ENCODE data around the gene C10orf105.

The C10orf105 gene

DNA sequence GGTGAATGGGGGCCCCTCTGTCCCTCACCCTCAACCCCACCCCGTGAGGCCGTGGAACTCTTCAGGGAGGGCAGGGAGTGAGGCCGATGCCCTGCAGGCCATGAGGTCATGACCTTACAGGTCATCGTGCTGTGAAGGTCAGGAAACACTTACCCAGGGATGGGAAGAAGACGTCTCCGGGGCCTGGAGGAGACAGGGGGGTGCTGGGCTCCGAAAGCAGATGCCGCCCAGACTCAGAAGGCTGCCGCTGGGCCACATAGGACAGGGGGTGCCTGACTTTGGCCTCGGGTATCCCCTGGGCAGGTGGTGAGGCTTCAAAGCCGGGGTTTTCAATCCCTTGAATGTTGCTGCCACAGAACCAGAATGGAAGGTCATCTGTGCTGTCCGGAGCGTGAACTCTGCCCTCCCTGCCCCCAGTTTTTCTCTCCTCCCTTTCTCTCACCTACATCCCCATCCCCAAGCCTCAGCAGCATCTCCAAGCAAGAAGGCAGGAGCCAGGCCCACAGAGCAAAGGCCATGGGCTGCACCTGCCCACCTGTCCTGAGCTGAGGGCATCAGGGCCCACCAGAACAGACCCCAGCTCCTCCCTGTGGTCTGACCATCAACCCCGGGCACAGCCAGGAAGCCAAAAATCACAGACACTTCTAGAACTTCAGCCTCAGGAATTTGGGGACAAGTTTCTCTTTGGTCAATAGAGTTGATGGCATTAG, 32.1 kb upstream of the C10orf105 start:
- no peak for DNase-seq (ENCODE audit: low read depth)

DNA sequence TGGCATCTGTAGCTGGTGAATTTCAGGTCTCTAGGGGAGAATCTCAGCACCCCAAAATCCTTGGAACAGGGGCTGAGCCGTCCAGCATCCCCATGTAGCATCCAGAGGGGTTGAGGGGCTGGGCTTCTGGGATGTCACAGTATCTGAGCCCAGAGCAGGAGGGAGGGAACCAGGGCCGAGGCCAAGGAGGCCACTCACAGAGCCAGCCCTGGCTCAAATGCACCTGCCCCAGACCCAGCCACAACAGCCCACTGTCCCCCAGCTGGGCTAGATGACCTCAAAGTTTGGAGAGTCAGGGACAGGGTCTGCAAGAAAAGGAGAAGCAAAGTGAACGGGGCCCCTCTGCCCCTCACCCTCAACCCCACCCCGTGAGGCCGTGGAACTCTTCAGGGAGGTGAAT, 31.4 kb upstream of the C10orf105 start:
- no peak for DNase-seq (ENCODE audit: low read depth)

DNA sequence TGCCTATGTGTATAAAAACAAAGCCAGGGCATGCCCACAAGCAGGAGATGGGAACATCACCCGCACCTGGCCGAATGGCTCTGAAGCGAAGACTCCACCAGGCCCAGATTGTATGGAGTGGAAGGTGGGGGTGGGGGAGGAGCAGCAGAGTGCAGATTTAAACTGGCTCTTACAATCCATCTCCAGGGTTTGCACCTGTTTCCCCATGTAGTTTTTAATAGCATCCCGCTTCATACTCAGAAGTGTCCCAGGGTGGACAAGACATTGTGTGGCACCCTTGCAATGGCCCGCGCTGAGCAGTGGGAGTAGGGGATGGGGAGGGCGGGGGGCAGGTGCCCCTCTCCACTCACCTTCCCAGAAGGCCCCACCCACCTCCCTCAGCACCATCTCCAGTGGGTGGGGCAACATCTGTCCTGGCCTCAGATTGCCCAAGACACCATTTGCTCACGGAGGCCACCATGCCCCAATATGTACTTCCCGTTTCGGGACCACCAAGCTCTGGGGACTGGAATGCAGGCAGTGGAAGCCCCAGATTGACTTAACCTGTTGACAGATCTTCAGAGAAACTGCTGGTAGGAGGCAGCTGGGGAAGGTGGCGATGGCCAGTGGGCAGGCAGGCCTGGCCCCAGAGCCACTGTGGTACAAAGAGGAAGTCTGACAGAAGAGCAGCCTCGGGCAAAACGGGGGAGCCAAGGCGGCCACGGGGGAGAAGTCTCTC, 30.7 kb upstream of the C10orf105 start:
- DNase-seq (ENCODE audit: low read depth), result no peak

DNA sequence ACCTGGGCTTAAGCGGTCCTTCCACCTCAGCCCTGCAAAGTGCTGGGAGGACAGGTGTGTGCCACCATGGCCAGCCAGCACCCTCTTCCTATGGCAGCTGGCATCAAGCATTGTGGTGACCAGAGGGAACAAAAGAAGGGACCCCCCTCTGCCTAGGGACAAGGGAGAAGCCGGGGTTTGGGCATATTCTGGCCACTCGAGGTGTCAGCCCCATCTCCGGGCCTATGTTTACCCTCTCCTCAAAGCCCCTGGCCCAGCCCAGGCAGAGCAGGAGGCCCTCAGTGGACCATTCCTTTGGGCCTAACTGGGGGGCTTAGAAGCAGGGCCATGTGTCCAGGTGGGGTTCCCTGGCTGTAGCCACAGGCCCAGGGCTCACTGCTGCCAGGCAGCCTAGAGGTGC, 29.8 kb upstream of the C10orf105 start:
- DNase-seq (ENCODE audit: low read depth), result no peak

DNA sequence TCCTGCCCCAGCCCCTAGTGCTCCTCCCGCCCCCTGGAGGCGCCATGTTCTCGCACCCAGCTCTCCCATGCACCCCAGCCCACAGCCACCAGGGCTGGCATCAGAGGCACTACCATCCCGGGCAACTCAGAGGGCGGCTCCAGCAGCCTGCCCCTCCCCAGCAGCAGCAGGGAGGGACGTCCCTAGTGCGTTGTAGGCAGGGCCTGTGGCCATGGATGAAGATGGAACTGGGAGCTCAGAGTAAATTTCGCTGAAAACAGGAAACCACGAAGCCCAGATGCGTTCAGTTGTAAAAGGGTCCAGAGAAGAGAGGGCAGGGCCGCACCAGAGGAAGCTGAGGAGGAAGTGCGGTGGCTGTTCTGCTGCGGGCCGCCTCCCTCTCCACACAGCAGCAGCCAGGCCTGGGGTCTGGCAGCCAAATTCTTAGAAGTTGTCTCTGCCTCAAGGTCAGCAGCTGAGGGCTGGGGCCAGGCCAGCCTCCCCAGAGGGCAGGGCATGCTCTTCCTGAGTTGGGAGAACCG, 29.2 kb upstream of the C10orf105 start:
- DNase-seq (ENCODE audit: low read depth), result no peak

DNA sequence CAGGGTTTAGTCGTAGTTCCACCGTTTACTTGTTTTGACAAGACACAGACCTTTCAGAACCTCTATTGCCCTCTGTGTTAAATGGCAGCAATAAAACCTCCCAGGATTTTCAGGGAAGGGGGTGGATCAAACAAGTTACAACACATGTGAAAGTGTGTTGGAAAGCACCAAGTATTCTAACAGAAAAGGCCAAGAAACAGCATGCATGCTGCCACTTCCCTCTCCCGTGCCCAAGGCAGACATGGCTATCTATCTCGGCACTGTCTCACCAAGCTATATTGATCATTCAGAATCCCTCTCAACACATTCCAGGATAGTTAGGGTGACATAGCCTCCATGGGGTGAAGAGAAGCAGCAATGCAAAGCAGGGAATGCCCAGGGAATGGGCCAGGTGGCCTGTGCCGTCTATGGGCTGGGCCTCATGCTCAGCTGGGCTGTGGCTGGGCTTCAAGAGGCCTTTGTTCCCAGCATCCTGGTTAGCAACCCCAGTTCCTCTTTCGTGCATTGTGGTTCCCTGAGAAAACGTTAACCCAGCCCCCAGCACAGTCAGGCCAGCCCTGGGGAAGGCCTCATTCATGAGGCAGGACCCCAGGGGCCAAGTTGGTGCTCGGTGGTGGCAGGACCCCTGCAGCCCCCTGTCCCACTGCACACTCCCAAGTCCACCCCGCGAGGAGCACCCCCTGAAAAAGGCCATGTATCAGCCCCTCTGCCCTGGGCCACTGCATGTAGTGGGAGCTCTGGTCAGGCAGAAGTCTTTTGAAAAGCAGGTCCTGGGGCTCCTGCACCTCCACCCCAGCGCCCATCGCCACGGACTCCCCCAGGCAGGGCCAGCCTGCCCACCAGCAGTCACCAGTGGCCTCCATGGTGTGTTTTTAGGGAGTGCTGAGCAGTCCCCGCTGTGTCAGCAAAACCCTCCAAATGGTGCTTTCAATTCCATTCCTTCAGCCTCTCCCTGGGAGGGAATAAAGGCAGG, 28.3 kb upstream of the C10orf105 start:
- DNase-seq (ENCODE audit: low read depth), result no peak

DNA sequence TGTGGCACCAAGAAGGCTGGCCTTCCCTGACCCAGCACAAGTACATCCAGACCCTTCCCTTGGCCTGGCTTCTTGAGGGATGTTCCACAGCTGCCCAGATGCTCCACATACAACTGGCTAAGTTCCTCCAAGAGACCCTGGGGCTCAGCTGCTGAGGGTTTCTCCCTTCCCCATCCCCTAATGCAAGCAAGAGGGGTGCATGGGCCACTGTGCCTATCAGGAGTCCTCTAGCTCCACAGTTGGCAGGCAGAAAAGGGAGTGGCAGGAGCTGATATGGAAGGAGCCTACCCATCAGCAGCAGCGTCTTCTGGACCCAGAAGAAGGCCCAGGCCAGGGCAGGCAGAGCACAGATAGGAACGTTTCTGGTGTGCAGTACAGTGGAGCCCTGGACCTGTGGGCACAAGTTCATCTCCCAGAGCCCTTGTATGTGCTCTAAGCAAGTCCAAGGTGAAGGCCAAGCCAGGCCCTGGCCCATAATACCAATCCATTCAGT, 27.5 kb upstream of the C10orf105 start:
- DNase-seq (ENCODE audit: low read depth), result no peak

DNA sequence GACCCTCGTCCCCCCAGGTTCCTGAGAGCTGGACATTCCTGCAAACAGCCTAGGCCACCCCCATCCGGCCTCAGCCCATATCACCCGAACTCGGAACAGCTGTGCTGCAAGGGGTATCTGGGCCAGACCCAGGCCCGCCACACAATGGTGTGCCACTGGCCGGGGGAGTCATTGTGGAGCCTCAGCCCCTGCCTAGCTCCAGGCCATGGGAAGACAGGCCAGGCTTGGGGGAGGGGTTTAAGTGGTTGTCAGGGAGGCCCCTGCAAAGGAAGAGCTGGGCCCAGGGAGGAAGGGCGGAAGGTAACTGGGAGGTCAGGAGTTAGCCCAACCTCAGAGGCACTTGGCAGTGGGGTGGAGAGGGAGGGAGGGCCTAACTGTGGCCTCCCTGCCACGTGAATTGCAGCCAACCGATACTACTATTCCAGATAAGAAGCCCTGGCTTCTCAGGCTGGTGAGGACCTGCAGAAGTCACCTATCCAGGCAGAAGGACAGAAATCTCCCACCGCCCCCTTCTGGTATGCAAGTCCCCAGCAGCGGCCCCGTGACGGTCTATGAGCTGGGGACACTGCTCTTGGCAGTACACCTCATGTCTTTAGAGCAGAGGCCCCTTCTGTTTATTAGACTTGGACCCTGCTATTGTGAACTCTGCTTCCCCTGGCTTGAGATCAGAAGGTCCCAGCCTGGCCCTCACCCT, 26.9 kb upstream of the C10orf105 start:
- DNase-seq (ENCODE audit: low read depth), result no peak

DNA sequence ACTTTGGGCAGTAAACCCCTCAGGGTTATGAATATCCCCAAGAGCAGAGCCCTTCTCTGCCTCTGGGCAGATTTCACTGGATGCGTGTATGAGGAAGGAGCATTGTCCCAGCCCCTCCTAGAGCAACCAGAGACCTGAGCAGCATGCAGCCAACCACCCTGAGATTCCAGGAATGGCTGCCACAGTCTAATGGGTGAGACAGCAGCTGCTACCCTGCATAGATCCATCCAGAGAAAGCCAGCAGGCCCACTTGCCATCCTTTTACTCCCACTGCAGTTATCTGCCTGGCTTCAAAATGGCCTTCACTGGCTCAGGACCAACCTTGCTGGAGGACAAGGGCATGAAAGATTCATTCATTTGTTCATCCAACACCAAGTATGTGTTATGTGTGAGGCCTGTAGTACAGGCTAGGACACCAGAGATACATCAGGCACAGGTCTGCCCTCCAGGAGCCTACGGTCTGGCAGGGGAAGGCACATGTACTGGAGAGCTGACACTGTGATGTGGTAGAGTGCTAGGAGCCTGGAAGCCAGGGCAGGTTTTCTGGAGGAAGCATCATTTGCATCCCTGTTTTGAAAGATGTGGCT, 26.2 kb upstream of the C10orf105 start:
- no peak for DNase-seq (ENCODE audit: low read depth)

DNA sequence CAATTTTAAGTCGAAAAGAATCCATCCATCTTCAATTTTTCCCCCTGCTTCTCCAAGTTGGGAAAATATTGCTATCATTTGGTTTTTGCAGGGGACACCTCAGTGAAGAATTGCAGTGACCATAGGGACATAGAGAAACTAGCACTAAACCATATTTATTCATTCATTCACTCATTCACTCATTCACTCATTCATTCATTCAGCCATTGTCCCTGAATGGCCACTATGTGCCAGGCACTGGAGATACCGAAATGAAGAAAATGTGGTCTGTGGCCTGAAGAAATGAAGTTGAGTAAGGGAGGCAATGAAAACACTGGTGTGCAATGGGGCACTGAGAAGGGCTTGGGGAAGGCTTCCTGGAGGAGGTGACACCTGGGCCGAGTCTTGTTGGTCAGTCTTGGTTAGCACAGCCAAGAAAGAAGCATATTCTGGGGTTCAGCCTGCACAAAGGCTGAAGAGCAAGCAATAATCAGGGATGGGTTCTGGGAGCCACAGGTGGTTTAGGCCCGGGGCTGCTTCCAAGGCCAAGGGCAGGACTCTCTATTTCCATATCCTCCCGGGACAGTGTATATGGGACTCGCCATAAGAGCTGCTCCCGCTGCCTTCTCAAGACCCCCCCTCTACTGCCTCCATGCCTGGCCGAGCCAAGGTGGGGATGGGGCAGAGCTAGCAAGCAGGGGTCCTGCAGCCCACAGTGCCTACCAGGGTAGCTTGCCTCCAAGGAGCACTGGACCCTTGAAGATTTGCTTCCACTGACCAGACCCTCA, 25.5 kb upstream of the C10orf105 start:
- no peak for DNase-seq (ENCODE audit: low read depth)

DNA sequence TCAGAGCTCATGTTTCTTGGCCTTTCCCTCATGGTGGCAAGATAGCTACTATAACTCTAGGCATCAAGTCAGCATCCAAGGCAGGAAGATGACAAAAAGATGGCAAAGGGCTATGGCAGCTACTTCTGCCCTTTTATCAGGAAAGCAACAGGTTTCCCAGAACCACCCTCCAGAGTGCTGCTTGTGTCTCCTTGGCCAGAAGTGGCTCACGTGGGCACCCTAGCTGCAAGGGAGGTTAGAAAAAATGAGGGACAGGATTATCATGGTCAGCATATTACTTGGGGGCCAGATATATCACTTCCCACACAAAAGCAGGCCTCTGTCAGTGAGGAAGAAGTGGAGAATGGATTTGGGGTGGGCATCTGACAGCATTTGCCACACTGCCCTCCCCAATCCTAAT, 24.3 kb upstream of the C10orf105 start:
- no peak for DNase-seq (ENCODE audit: low read depth)

DNA sequence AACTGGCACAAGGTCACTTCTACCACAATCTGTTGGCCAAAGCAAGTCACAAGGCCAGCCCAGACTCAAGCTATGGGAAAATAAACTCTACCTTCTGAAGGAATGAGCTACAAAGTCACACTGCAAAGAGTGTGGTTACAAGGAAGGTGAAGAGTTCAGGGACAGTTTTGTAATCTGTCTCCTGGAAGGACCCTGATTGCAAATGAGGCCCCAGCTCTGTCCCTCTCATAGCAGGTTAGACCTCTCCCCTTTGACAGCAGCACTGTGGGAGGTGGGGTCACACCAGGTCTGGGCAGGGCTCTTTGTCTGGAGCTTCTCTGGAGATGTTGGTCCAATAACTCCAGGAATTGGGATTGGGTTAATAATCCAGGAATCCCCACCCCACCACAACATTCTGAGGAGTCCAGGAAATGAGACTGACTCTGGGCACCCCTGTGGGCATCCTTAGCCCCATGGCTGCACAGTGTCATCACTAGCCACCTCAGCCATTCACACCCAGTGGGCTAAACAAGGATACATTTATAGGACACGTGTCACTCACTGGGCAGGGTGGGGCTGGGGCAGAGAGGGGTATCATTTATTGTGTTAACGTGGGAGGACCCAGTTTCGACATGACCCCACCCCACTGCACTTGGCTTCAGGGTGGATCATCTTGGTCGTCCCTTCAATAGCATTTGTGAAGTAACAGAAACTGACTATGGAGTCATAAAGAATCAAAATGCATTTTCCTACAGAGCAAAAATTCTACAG, 23.7 kb upstream of the C10orf105 start:
- no peak for DNase-seq (ENCODE audit: low read depth)

DNA sequence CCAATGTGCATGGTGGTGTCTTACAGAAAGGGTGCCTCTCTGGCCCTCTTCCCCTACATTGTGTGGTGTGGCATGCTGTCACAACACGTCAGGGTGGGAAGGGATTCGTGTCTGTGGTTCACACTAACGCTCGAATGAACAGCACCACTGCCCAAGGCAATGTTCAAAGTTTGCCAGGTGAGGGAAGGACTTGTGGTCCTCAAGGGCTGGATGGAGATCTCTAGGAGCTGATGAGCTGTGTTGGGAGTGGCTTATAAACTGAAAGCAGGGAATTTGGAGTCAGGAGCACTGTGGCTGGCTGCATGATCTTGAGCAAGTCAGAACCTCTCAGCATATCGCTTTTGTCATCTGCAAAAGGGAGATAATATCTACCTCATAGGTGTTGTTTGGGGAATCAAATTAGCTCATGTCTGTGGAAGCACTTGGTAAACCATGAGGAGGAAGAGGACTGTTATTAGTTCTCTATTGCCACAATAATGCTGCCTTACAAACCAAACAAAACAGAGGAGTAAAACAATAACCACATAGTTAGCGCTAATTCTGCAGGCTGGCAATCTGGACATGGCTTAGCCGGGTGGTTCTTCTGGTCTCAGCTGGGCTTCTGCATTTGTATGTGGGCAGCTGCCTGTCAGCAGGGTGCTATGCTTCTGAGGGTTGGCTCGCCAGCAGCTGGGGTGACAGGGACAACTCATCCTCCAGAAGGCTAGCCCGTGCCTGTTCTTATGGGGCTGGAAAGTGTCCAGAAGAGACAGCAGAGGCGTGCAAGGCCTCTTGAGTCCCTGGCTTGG, 22.9 kb upstream of the C10orf105 start:
- DNase-seq (ENCODE audit: low read depth), result no peak

DNA sequence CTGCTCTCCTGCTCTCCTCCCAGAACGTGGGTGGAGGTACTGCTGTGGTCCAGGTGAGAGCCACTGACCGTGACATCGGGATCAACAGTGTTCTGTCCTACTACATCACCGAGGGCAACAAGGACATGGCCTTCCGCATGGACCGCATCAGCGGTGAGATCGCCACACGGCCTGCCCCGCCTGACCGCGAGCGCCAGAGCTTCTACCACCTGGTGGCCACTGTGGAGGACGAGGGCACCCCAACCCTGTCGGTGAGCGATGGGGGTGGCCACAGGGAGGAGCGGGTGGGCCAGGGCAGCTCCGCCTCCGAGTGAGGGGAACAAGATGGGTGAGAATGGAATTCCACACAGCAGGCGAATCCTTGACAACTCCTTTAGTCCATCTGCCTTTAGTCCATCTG, 22.1 kb upstream of the C10orf105 start:
- no peak for DNase-seq (ENCODE audit: low read depth)

DNA sequence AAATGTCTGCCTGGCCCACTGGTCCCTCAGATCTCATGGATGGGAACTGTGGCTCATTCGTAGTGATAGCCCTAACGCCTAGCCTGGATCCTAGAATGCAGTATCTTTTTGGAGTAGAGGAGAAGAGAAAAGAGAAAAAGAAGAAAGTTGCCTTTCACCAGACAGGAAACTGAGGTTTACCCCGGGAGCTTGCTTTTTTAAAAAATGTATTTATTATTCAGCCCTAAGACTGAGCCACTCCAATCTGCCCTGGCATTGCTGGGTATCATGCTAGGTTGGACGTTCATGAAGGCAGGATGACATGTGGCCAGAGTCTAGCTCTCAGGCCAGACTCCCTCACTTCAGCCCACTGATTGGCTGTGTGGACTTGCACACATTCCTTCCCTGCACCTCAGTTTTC, 21.5 kb upstream of the C10orf105 start:
- no peak for DNase-seq (ENCODE audit: low read depth)

DNA sequence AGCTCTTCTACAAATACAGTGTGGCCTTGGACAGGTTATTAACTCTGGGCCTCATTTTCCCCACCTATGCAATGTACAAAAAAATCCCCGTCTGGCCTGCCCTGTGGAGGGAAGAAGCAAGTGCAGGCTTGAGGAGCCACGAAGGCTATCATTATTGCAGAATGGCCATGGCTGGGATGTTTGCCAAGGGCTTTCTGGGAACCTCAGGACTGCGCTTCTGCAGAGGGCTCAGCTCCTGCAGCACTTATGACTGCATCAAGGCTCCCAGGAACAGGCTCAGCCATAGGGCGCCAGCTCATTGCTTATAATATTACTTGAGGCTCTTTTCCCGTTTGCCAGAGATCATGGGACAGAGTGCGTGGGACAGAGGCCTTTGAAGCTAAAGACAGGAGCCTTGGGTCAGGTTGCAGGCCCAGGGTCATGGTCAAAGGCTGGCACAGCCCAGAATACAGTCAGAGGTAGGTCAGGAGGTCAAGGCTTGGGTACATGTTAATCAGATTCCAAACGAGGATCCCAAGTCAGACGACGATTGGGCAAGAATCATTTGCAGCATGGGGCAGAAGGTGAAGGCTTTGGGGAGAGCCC, 20.6 kb upstream of the C10orf105 start:
- peak; percentile 36 for DNase-seq (ENCODE audit: low read depth)

DNA sequence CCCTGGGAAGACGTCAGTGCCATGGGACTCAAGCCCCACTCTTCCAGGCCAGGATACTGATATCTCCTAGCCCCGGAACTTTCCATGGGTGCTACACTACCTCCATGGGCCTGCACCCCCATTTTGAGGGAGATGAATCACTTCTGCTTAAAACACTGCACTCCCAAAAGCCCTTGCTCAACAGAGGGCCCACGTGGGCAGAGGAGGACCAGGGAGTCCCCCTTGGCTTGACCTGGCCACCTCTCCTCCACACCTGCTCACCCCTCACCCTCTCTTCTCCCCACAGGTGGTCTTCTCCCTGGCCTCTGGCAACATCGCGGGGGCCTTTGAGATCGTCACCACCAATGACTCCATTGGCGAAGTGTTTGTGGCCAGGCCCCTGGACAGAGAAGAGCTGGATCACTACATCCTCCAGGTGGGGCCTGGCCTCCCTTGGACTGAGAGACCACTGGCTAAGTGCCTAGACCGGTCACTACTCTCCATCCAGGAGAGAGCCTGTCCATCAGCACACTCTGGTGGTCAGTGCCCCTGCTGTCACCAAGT, 19.9 kb upstream of the C10orf105 start:
- no peak for DNase-seq (ENCODE audit: low read depth)

DNA sequence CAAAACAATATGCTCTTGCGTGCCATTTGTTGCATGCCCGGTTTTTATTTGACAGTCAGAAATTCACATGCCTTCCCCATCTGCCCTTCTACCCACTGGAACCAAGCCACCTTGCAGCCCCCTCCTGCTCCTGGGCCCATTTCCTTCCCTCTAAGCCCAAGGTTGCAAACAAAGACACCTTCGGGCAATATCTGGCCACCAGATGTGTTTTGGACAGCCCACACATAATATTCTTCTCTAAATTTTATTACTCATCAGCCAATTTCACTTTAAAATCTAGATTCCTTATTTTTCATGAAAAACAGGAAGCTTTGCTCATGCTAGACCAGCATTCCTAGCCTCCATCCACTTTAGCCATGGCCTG, 18.2 kb upstream of the C10orf105 start:
- no peak for DNase-seq (ENCODE audit: low read depth)

All from non-pigmented ciliary epithelial cell (primary cell).